GOT3 (cell line): ENCODE measurements around the gene MLH3.
"Not testable (repeated sequence)": the region's sequence is repeated elsewhere in the genome, so short reads cannot be mapped to it uniquely, and the experiment has no call there.

ENCODE experiments used
- DNase-seq: peaks from one replicate; lab custom pipeline; 2025; ENCODE audit warnings: mixed read lengths; lab: John Stamatoyannopoulos, UW

Gene MLH3

DNA sequence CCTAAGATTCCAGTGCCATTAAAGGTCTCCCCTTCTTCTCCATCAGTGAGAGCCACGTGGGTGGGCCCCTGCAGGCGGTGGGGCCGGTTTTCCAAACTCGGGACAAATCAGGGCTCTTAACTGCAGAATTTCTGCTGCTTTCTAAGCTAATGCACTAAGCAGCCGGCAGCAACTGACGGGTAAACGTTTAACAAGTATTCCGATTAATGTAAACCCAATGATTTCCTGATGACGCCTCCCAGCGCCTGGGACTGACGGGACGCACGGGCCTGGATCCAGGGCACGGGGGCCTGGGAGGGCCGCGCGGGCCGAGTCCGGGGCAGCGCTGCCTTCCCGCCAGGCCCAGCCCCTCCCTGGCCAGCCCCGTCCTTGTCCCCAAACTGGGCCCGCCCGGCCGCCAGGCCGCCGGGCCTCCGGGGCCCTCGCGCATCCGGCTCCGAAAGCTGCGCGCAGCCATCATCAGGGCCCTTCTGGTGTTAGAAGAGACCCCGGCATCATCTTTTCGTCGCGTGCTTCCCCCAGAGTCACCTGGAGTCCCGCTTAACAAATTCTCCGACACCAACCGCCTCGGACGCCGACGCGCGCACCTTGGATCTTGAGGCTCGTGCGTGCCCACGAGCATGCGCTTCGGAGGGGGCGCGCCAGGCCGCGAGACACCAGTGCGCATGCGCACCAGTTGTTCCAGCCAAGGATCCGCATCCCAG lies at the start of gene MLH3:
MLH3 (minus strand) TSS at position 616 of the 704 bp plus-strand sequence. CDS start 1,812 bp downstream, outside the sequence.
- DNase-seq, result no peak

DNA sequence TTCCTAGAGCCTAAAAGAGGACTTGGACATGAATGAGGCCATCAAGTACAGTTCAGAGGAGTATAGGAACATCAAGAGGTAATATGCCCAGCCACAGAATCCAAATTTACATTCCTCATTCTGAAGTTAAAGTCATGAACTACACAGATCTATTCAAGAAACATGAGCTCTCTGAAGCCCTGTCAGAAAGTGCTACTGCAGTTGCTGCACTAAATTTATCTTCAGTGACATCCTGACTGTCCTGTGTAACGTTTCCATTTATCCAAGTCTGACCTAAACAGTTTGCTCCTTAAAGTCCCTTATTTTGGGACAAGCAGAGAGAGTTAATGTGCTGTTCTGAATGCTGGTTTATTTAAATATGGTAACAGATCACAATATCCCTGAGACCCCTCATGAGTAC lies 47.4 kb upstream of the MLH3 start:
- no peak for DNase-seq

DNA sequence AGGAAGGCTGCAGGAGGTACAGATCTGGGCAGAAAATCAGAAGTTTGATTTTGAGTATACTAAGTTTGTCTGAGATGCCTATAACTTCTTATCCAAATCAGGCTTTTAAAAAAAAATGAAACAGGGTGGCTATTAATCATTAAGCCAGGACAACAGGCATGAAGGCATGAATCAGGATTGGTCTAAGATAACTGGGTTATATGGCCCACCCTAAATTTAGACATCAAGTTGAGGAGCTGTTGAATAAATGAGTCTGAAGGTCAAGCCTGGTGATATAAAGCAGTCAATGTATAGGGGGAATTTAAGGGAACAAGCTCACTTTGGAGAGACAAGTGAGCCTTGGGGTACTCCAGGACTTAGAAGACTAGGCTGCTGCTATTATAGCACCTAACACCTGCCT lies 46.9 kb upstream of the MLH3 start:
- DNase-seq, result no peak

DNA sequence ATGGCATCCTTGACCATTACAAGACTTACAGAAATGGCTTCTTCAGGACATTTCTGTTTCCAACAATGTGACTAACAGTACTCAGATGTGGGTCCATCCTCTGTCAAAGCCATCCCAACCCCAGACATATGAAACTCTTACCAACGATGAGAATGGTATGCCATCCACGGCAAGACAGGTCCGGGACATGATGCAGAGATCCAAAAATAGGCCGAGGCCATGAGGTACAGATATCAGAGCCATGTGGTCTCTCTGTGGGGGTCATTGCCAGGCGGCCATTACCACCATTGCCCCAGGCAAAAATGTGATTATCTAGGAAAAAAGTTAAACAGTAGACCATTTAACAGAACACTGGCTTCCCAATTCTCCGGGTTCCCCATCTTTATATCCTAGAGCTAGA lies 45.7 kb upstream of the MLH3 start:
- DNase-seq, result no peak

DNA sequence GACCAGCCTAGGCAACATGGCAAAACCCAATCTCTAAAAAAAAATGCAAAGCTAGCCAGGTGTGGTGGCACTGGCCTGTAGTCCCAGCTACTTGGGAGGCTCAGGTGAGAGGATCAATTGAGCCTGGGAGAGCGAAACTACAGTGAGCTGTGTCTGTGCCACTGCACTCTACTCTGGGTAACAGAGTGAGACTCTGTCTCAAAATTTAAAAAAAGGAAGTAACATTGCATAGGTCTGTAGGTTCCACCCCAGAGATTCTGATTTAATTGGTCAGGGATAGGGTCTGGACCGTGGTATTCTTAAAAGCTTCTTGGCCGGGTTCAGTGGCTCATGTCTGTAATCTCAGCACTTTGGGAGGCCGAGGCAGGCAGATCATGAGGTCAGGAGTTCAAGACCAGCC lies 44.4 kb upstream of the MLH3 start:
- no peak for DNase-seq

DNA sequence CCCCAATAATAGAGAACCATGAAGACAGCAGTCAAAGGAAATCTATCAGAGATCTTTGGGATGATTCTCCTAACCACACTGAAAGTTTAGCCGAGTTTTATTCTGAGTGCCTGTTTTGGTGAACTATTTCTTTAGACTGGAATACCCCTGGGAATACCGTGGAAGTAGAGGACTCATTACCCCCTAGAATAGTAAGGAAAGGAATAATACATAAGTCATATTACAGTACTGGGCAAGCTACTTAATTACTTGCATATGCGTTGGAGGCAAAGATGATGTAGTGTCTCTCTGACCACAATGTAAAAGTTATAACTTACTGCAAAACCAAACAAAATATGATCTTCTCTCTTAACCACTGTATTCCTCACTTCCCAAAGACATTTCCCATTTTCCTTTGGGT lies 43.6 kb upstream of the MLH3 start:
- DNase-seq, result no peak

DNA sequence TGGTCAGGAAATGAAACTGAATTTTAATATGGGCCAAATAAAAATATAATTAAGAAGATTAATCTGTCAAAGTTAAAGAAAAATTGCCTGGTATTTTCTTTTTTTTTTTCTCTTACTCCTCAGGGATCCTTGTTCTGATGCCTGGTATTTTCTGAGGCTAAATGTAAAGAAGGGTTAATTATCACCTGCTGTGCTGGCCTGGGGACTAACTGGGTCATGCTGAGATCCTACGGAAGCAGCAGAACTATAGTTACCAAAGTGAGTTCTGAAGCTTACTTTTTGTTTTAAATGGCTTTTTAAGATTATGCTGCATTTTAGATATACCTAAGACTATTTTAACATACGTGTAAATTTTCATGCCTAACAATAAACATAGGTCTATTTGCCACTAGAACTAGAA lies 41.4 kb upstream of the MLH3 start:
- no peak for DNase-seq

DNA sequence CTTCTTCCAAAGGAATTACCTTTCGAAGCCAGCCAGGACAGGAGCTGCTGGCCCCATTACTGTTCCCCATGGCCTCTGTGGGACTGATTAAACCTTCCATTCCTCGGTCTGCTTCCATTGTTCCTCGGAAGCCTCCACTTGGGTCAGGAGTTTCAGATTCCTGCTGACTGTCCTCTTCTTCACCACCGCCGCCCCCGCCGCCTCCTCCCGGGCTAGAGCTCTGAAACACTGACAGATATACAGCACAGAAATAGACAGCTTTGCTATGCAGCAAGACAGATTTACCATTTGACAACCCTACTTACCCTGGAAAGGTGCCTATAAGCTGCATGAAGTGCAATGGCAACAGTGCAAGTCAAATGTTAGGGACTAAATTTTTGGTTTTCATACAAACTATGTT lies 40.0 kb upstream of the MLH3 start:
- no peak for DNase-seq

DNA sequence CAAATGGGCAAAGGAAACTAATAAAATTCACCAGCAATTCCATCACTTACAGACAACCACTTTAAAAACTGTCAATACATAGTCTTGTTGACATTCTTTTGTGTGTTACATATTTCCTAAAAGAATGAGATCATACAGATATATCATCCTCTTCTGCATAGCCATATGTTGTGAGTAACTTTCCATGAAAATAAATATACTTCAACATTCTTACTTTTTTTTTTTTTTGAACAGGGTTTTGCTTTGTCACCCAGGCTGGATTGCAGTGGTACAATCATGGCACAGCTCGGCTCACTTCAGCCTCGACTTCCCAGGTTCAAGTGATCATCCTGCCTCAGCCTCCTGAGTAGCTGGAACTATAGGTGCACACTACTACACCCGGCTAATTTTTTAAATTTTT lies 39.1 kb upstream of the MLH3 start:
- no peak for DNase-seq

DNA sequence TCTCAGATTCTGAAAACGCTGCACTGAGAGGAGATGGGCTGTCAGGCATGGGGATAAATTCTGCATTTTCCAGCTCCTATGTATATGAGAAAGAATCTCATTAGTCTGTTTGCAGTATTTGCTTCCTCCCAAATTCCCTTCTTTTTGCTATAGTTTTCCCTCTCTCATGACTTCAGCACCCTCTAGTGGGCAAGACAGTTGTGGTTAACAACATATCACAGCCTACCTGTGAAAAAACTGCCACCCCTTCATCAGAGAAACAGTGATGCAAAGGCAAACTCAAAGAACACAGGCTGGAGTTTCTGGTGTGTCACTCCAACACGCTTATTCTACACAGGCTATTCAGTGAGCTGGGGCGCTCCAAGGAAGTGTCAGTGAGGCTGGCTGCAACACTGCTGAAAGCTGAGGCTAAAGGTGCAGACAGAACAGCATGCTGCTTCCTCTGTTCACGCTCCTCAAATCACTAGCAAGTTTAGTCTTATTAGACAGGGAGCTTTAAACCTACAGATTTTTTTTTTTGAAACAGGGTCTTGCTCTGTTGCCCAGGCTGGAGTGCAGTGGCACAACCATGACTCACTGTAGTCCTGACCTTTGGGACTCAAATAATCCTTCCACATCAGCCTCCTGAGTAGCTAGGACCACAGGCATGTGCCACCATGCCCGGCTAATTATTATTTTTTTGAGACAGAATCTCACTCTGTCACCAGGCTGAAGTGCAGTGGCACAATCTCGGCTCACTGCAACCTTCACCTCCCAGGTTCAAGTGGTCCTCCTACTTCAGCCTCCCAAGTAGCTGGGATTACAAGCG lies 37.5 kb upstream of the MLH3 start:
- DNase-seq, result no peak

DNA sequence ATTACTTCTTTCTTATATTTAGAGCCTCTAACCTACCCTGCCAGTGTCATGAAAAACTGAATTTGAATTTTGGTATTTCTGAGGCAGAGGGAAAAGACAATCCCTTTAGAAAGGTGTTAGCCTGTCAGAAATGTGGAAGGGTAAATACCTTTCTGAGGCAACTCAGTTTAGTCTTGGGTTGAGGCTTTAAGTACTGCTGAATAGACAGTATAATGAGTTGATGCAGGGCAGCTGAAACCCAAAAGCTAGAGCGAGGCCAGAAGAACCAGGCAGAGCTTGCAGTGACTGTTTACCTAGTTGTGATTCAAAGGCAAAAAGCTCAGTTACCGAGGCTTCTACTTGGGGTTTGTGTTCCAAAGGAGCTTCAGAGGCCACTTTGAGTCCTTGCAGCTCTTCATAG lies 36.9 kb upstream of the MLH3 start:
- no peak for DNase-seq

DNA sequence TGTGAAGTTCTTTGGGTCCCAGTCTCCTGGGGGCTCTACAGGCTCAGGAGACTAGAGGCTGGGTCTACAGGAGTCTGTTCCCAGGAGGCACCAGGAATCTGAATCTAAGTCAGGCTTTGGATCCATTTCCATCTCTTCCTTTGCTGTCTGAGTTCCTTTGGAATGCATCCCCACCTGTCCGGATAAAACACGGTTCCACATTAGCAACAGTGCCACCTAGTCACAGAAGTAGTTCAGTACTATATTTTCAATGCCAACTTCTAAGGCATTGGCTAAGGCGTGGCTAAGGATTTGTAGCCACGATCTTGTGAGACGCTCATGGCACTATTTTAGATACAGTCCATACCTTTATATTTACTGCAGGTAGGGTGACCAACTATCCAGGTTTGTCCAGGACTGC lies 33.2 kb upstream of the MLH3 start:
- no peak for DNase-seq

DNA sequence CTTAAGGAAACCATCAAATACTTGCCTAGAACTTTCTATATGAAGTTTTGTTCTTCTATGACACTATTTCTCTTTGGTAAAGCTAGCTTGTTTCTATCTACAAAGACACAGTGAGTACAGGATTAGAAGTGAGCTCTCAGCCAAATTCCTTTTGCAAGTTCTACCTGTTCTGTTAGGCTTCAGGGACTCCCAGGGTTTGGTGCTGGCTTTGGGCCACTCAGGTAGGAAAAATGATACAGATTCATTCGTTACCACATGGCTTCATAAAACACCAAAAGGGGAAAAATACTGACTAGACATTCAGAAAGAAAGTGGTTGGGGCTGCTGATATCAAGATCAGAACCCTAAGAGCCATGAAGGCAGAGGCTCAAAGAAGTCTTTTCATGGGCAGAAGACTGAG lies 32.0 kb upstream of the MLH3 start:
- no peak for DNase-seq

DNA sequence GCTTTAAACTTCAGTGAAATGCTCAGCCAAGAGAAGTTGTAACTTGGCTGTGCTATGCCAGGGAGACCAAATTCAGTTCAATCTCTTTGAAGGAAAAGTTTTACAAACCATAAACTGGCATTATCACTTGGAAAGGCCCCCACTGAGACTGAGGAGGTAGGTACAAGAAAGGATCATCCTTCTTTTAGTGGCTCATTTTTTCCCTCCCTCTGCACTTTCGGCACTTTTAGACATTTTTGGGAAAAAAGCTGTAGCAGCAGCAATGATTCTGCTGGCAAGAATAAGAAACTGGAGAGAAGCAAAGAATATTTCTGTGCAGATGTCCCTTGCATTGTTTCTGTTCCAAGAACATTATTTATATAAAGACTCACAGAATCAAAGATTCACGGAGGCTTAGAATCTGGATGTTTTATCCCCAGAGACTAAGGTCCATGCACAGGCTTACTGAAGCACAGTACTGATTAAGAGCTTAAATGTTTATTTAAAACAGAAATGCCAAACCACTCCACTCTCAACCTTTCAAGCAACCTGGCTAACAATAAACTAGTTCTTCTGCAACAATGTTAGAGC lies 30.5 kb upstream of the MLH3 start:
- DNase-seq, result no peak

DNA sequence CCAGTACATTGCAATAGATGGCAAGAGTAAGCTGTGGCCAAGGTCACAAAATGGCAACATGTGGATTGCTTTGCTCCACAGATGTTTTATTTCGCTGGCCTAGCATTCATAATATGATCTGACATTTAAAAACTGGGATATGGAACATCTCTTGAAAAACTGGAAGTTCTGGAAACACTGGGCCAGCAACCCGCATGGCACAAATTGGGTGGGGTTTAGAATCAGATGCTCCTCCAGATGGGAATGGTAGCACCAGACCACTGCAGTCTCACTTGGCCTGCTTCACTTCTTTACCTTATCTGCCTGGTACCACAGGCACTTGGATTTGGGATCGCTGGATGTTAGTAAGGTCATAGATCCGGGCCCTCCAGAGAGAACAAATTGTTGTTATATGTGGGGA lies 28.3 kb upstream of the MLH3 start:
- DNase-seq, result no peak

DNA sequence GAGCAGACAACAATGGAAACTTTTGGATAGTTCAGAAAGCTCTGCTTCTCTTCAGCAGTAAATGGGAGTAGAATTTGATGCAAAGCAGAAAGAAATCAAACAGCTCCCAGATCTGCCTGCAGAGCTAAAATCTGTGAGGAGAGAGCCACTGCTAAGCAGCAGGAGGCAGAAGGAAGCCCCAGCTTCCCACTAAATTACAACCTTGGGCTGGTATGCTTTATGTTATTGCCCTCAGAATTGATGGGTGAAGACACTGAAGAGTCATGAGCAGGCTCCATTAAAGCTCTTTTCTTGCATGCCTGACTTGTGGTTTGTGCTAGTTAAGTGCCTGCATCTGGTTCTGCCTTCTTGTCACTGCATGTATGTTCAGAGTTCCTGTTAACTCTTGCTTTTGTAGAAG lies 26.5 kb upstream of the MLH3 start:
- DNase-seq, result no peak

DNA sequence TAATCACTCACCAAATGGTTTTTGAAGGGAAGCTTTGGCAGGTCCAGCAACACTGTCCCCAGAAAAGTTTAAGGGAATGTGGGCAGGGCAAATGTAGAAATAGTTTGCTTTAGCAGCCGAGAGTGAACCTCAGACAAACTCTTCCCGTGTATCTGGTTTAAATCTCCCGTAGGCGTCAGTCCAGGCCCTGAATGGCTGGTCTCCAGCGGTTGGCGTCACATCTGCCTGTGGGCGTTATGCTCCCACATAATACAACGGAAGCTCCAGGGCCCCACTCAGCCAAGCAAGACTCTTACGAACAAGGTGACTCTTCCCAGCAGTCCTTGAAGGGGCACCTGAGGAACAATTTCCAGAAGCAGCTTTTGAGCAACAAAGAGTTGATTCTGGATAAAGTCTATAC lies 19.1 kb upstream of the MLH3 start:
- DNase-seq, result no peak

DNA sequence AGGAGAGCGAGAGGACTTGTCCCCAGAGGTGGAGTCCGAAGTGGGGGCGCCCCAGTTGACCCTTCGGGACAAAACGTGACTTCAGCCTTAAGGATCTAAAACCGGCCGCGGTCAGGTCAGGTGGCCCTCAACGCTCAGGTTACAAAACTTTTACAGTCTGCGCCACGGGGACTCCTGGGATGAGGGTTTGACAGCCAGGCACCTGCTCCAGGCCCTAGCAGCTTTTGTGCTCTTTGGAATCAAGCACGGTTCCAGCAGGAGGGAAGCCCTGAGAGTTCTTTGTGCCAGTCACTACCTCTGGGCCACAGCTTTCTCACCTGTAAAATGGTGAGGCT lies 18.5 kb upstream of the MLH3 start:
- no peak for DNase-seq

DNA sequence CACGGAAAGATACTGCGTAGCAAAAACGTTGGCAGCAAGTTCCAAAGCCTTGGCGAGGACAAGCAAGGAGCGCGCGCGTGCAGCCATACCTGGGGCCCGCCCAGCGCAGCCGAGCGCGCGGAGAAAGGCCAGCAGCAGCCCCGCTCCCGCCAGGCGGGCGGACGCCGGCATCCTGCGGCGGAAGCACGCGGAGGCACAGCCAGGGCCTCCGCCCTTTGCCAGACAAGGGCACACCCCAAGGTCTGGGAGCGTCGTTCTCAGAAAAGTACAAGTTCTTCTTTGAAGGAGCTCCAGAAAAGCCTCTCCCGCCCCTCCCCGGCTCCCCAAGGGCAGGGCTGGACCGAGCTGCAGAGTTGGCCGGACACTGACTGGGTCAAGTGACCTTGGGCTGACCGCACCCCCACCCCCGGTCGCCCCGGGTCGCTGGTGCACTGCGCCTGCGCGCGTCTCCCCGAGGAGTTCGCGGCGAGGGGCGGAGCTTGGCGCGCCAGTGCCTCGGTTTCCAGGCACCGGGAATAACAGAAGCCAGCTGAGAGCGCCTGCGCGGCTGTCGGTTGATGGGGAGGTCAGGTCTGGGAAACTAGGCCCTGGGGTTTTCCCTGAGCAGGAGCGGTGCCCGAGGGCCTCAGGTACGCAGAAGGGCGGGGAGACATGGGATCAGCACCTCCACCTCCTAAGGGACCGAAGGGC lies 18.0 kb upstream of the MLH3 start, which contains the start of gene ZC2HC1C:
ZC2HC1C (plus strand) TSS at position 521 of the 690 bp plus-strand sequence. CDS start 933 bp downstream, outside the sequence.
- DNase-seq, result peak; percentile 51

DNA sequence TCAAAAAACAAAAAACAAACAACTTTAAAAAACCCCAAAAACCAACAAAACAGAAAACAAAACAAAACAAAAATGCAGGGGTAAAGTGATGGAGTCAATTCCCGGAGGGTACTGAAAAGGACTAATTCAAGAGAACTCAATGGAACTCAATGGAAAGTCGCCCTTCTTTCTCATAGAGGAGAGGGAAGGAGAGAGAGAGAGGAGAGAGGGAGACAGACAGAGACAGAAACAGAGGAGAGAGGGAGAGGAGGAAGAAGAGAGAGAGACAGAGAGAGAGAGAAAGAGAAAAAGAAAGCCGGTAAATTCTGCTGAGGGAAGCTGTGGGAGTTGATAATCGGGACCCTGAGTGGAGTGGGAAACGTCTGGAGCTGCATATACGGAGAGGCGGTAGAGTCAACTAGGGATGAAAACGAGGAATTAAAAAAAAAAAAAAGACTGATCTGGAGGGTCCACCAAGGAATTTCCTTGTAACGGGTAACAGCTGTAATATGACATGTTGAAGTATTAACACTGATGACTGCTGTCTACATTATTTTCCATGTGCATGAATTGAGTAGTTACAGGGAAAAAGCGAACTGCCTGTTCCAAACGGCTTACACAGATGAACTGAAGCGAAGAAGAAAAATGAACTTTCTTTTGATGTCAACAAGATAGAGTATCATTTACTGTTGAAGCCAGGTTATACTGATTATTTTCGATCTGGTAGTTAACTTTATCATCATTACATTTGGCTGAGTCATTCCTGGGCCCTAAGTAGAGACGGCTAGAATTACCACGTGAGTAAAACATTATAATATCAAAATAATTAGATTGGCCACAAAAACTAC lies 17.2 kb upstream of the MLH3 start:
- no peak for DNase-seq

DNA sequence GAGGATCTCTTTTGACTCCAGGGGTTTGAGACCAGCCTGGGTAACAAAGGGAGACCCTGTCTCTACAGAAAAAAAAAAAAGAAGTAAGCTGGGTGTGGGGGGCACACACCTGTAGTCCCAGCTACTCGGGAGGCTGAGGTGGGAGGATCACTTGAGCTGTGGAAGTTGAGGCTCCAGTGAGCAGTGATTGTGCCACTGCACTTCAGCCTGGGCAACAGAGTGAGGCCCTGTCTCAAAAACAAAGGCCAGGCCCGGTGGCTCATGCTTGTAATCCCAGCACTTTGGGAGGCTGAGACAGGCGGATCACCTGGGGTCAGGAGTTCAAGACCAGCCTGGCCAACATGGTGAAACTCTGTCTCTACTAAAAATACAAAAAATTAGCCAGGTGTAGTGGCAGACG lies 16.5 kb upstream of the MLH3 start:
- DNase-seq, result not testable (repeated sequence)

DNA sequence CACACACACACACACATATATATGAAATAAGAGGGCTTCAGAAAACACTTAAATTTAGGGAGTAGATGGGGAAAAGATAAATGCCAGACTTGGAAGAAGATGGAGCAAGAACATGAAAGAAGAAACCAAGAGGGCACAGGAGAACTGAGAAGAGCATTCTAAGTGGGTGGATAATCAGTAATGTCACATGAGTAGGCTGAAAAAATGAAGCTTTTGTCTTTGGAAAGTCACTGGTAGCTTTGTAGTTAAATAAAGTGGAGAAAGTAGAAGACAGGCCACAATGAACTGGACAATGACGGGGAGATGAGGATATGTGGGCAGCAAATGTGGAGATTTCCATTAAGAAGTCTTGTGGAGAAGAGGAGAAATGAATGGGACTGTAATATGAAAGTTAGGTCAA lies 15.9 kb upstream of the MLH3 start:
- DNase-seq, result no peak
